OCI-LY1 (cell line): ENCODE measurements around the gene CYTH3.

Source experiments
- H2AFZ ChIP-seq: fragments of 200-600 bp; sonication (generic), shearing (Covaris generic); 2 replicates; pipeline ENCODE4 v1.6.0; 2014; ENCODE audit warnings: antibody characterized with exemption, mild to moderate bottlenecking, low read length
- H3F3A ChIP-seq: fragments of 200-600 bp; sonication (generic), shearing (Covaris generic); 2 replicates; pipeline ENCODE4 v1.6.0; 2014; ENCODE audit warnings: mild to moderate bottlenecking, antibody characterized with exemption, low read length, moderate library complexity; ENCODE audit not compliant: insufficient read depth
- H3K27ac ChIP-seq: fragments of 200-600 bp; sonication (generic); 2 replicates; pipeline ENCODE4 v1.5.1; 2014; ENCODE audit warnings: low read length, mixed run types, mild to moderate bottlenecking, low read depth; ENCODE audit not compliant: poor library complexity, severe bottlenecking
- H3K27me3 ChIP-seq: fragments of 200-600 bp; sonication (generic); 2 replicates; pipeline ENCODE4 v1.6.0; 2014; ENCODE audit warnings: antibody characterized with exemption, mild to moderate bottlenecking, low read length, moderate library complexity; ENCODE audit not compliant: insufficient read depth
- H3K36me3 ChIP-seq: fragments of 200-600 bp; sonication (generic); 2 replicates; pipeline ENCODE4 v1.6.1; 2014; ENCODE audit warnings: mild to moderate bottlenecking, antibody characterized with exemption, low read length, moderate library complexity, mixed read lengths; ENCODE audit not compliant: insufficient read depth
- H3K4me1 ChIP-seq: fragments of 200-600 bp; sonication (generic); 2 replicates; pipeline ENCODE4 v1.5.1; 2014; ENCODE audit warnings: mild to moderate bottlenecking, low read length, moderate library complexity; ENCODE audit not compliant: insufficient read depth, severe bottlenecking
- H3K4me2 ChIP-seq: fragments of 200-600 bp; sonication (generic), shearing (Covaris generic); 2 replicates; pipeline ENCODE4 v1.6.1; 2014; ENCODE audit warnings: low read length
- H3K4me3 ChIP-seq: fragments of 200-600 bp; sonication (generic); 2 replicates; pipeline ENCODE4 v1.5.1; 2014; ENCODE audit warnings: low read length, low read depth, mild to moderate bottlenecking, mixed read lengths; ENCODE audit not compliant: poor library complexity, severe bottlenecking
- H3K79me2 ChIP-seq: fragments of 200-600 bp; shearing (Covaris generic); 2 replicates; pipeline ENCODE4 v1.6.1; 2016; ENCODE audit warnings: mixed run types, low read length, mixed read lengths; ENCODE audit not compliant: insufficient read depth
- H3K9ac ChIP-seq: fragments of 200-600 bp; sonication (generic), shearing (Covaris generic); 2 replicates; pipeline ENCODE4 v1.6.1; 2014; ENCODE audit warnings: mild to moderate bottlenecking, low read length, mixed read lengths
- H3K9me2 ChIP-seq: fragments of 200-600 bp; sonication (generic), shearing (Covaris generic); 2 replicates; pipeline ENCODE4 v1.6.1; 2014; ENCODE audit warnings: low read depth, mild to moderate bottlenecking, low read length, mixed read lengths
- H3K9me3 ChIP-seq: fragments of 200-600 bp; shearing (Covaris generic); 2 replicates; pipeline ENCODE4 v1.6.1; 2014; ENCODE audit warnings: low read length, mixed read lengths
- H4K20me1 ChIP-seq: fragments of 200-600 bp; sonication (generic), shearing (Covaris generic); 2 replicates; pipeline ENCODE4 v1.6.0; 2016; ENCODE audit warnings: mild to moderate bottlenecking, low read length; ENCODE audit not compliant: insufficient read depth
- CTCF ChIP-seq: fragments of 200-600 bp; sonication (generic), shearing (Covaris generic); IDR thresholded peaks from 2 replicates; pipeline ENCODE4 v1.5.1; 2017; ENCODE audit warnings: mild to moderate bottlenecking, antibody characterized with exemption, low read length, moderate library complexity, mixed read lengths
- EZH2 ChIP-seq: fragments of 200-600 bp; sonication (generic), shearing (Covaris generic); IDR thresholded peaks from 2 replicates; pipeline ENCODE4 v1.8.0; 2017; ENCODE audit warnings: borderline replicate concordance, mixed run types, mild to moderate bottlenecking, antibody characterized with exemption, low read length, moderate library complexity, mixed read lengths

The CYTH3 gene

GRCh38 chr7:6249043-6249442 is 23.4 kb downstream of the CYTH3 start:
- Histone ChIP-seq H3K27ac (no peak overlapping the region), H3K9me3 (no peaks in the 10 kb centered on the region), H3K79me2 (no peaks in the 10 kb centered on the region), H3K9ac (no peak overlapping the region), H3K4me3 (no peak overlapping the region), H3K9me2 (no peaks in the 10 kb centered on the region), H4K20me1 (no peaks in the 10 kb centered on the region), H3K4me1 (no peaks in the 10 kb centered on the region), H3K4me2 (no peak overlapping the region), H3K27me3 (no peaks in the 10 kb centered on the region), H2AFZ (no peak overlapping the region), H3K36me3 (no peaks in the 10 kb centered on the region), H3F3A (no peaks in the 10 kb centered on the region)
- TF ChIP-seq EZH2, result no peak
- no peak for TF ChIP-seq CTCF

GRCh38 chr7:6248581-6248980 is 23.8 kb downstream of the CYTH3 start:
- H3K4me3 ChIP-seq, result no peak overlapping the region
- no peak overlapping the region for H2AFZ ChIP-seq
- no peak overlapping the region for H3K27ac ChIP-seq
- no peak overlapping the region for H3K9ac ChIP-seq
- H3K9me3 ChIP-seq, result no peaks in the 10 kb centered on the region
- no peaks in the 10 kb centered on the region for H4K20me1 ChIP-seq
- no peaks in the 10 kb centered on the region for H3K27me3 ChIP-seq
- no peaks in the 10 kb centered on the region for H3F3A ChIP-seq
- H3K9me2 ChIP-seq, result no peaks in the 10 kb centered on the region
- H3K79me2 ChIP-seq, result no peaks in the 10 kb centered on the region
- H3K36me3 ChIP-seq, result no peaks in the 10 kb centered on the region
- H3K4me2 ChIP-seq, result no peak overlapping the region
- H3K4me1 ChIP-seq, result no peaks in the 10 kb centered on the region
- TF ChIP-seq EZH2 (no peak), CTCF (no peak)

DNA sequence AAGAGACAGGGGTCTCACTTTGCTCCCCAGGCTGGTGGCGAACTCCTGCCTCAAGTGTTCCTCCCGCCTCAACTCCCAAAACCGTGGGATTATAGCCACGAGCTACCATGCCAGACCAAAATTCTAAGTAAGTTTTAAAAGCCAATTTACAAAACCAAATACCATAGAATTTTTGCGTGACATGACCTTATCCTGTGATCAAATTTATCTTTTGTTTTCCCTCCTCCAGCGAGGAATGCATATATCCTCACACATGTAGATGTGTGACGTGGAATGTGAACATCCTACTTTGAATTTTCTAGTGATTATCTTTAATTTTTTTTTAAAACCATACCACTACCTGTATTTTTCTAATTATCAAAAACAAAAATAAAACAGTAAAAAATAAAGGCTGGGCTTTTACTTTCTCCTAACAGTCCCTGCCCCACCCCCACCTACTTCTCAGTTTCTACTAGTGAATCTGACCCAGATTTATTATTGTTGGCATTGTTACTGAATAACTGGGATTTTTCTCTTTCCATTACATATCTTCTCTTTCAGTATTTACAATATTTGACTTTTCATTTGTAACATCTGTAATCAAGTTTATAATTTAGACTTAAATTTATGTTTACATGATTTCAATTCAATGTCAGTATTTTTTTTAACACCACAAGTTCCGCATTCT is 26.0 kb downstream of the CYTH3 start:
- H4K20me1 ChIP-seq, result no peaks in the 10 kb centered on the region
- H3K79me2 ChIP-seq, result no peaks in the 10 kb centered on the region
- H3K4me1 ChIP-seq, result no peaks in the 10 kb centered on the region

More for the DNA sequence above, 26.0 kb downstream of the CYTH3 start:
- TF ChIP-seq CTCF (no peak), EZH2 (no peak)
- Histone ChIP-seq H3F3A (no peaks in the 10 kb centered on the region), H3K9me3 (no peaks in the 10 kb centered on the region), H2AFZ (no peak overlapping the region), H3K4me3 (no peak overlapping the region), H3K4me2 (no peak overlapping the region), H3K9ac (no peak overlapping the region), H3K36me3 (no peaks in the 10 kb centered on the region), H3K27ac (no peak overlapping the region), H3K9me2 (no peaks in the 10 kb centered on the region), H3K27me3 (no peaks in the 10 kb centered on the region; the same call in 1 of the 2 replicates)
